A549 treated with RU486 at 1 μM for 4 hours (cell line): ENCODE measurements around the gene CELF2. TPM values are rescaled to one million over a fixed set of nuclear protein-coding genes. Genes with fewer than 3 reads are reported as not detected.

Source experiments
- total RNA-seq: library from RNA; stranded (reverse); fragments of 200-300 nt; extraction: Qiagen RNA extraction; gene quantifications from 5 replicates; pipeline ENCODE4 v1.2.3, GENCODE V29; 2022; ENCODE audit warnings: low read depth

Gene CELF2
- total RNA-seq, result 0.05 TPM in 1 of 5 replicates, not detected in the others

GRCh38 chr10:11017570-11018431 is at the start of gene CELF2:
TSS of gene CELF2 (plus strand) at chr10:11017872. CDS start at chr10:11018090, 218 bp downstream.

